Karpas-422 (cell line): ENCODE measurements around the gene SBF1. TPM values are rescaled to one million over a fixed set of nuclear protein-coding genes. Genes with fewer than 3 reads are reported as not detected.

Experiments
- DNase-seq: peaks from one replicate; pipeline ENCODE4 v3.0.0-alpha.2; 2015
- H2AFZ ChIP-seq: fragments of 200-600 bp; sonication (generic); 2 replicates; pipeline ENCODE4 v1.6.1; 2014; ENCODE audit warnings: antibody characterized with exemption, low read length, mixed read lengths
- H3K27ac ChIP-seq: fragments of 200-600 bp; sonication (generic); 2 replicates; pipeline ENCODE4 v1.5.1; 2014; ENCODE audit warnings: mild to moderate bottlenecking, low read length, moderate library complexity
- H3K27me3 ChIP-seq: fragments of 200-600 bp; sonication (generic); 2 replicates; pipeline ENCODE4 v1.6.1; 2014; ENCODE audit warnings: low read length, mixed read lengths
- H3K36me3 ChIP-seq: fragments of 200-600 bp; sonication (generic); 2 replicates; pipeline ENCODE4 v1.6.1; 2014; ENCODE audit warnings: low read length, mixed read lengths; ENCODE audit not compliant: insufficient read depth
- H3K4me1 ChIP-seq: fragments of 200-600 bp; sonication (generic); 2 replicates; pipeline ENCODE4 v1.6.1; 2014; ENCODE audit warnings: mild to moderate bottlenecking, low read length, mixed read lengths
- H3K4me2 ChIP-seq: fragments of 200-600 bp; sonication (generic); 2 replicates; pipeline ENCODE4 v1.6.1; 2014; ENCODE audit warnings: low read length, low read depth, mild to moderate bottlenecking; ENCODE audit not compliant: poor library complexity, severe bottlenecking
- H3K4me3 ChIP-seq: fragments of 200-600 bp; sonication (generic); 2 replicates; pipeline ENCODE4 v1.5.1; 2014; ENCODE audit warnings: mild to moderate bottlenecking, antibody characterized with exemption, low read length, mixed read lengths
- H3K79me2 ChIP-seq: fragments of 200-600 bp; sonication (generic); 2 replicates; pipeline ENCODE4 v1.6.1; 2014; ENCODE audit warnings: mild to moderate bottlenecking, low read length, mixed read lengths
- H3K9ac ChIP-seq: fragments of 200-600 bp; sonication (generic); 2 replicates; pipeline ENCODE4 v1.6.0; 2014; ENCODE audit warnings: low read length
- H3K9me2 ChIP-seq: fragments of 200-600 bp; sonication (generic), shearing (Covaris generic); replicated peaks from 2 replicates; pipeline ENCODE4 v1.6.0; 2014; ENCODE audit warnings: mild to moderate bottlenecking, low read length, moderate library complexity; ENCODE audit not compliant: insufficient read depth
- H3K9me3 ChIP-seq: fragments of 300-700, 200-600 bp; sonication (generic); 2 replicates; pipeline ENCODE4 v1.6.1; 2014; ENCODE audit warnings: low read length, mixed read lengths
- H4K20me1 ChIP-seq: fragments of 200-600 bp; sonication (generic); 2 replicates; pipeline ENCODE4 v1.6.1; 2014; ENCODE audit warnings: mild to moderate bottlenecking, antibody characterized with exemption, low read length, low read depth; ENCODE audit not compliant: insufficient read depth
- total RNA-seq: library from RNA; depleted of rRNA; stranded (reverse); fragments of >200 nt; shearing (Covaris generic); gene quantifications from 2 replicates; pipeline ENCODE4 v1.2.3, GENCODE V29; 2014; ENCODE audit warnings: low replicate concordance

Gene SBF1
- total RNA-seq, 1 experiment from 2014 or later, result 33.5 TPM

DNA sequence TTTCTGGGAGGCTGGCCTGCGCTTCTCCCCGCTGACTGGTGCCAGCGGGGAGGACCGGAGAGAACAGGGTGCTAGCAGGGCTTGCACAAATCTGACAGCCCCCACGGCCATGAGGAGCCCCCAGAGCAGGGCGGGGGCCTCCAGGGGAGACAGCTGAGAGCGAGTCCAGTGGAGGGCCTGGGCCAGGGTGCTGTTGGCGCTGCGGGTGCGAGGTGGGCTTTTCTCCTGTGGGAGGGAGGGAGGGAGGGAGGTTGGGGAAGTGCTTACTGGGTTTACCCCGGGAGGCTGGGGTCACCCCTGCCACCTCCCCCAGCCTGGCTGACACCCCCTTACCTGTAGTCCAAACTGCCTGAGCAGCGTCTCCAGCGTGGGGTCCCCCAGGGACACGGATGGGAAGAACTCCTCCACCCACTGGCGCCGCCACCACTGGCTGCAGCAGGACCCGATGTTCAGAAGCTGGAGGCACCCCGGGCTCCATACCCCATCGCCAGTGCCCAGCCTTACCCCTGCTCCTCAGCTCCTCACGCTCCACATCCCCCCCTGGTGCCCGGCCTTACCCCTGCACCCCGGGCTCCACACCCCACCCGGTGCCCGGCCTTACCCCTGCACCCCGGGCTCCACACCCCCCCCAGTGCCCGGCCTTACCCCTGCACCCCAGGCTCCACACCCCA, 28.8 kb upstream of the SBF1 start:
- no peak overlapping the region for H3K27ac ChIP-seq
- peaks cover 17% of the 10 kb centered on the region for H3K79me2 ChIP-seq
- H4K20me1 ChIP-seq, result 0 out of 2 replicates have a peak, but pooled peaks cover 3% of the 10 kb centered on the region
- no peaks in the 10 kb centered on the region for H3K27me3 ChIP-seq
- H3K36me3 ChIP-seq, result no peaks in the 10 kb centered on the region
- no peaks in the 10 kb centered on the region for H3K9me3 ChIP-seq
- no peaks in the 10 kb centered on the region for H3K9me2 ChIP-seq
- no peak overlapping the region for H3K4me3 ChIP-seq
- DNase-seq, result peak; percentile 68
- H3K4me2 ChIP-seq, result no peak overlapping the region
- no peak overlapping the region for H3K9ac ChIP-seq
- H3K4me1 ChIP-seq, result peaks cover 11% of the 10 kb centered on the region
- no peak overlapping the region for H2AFZ ChIP-seq

DNA sequence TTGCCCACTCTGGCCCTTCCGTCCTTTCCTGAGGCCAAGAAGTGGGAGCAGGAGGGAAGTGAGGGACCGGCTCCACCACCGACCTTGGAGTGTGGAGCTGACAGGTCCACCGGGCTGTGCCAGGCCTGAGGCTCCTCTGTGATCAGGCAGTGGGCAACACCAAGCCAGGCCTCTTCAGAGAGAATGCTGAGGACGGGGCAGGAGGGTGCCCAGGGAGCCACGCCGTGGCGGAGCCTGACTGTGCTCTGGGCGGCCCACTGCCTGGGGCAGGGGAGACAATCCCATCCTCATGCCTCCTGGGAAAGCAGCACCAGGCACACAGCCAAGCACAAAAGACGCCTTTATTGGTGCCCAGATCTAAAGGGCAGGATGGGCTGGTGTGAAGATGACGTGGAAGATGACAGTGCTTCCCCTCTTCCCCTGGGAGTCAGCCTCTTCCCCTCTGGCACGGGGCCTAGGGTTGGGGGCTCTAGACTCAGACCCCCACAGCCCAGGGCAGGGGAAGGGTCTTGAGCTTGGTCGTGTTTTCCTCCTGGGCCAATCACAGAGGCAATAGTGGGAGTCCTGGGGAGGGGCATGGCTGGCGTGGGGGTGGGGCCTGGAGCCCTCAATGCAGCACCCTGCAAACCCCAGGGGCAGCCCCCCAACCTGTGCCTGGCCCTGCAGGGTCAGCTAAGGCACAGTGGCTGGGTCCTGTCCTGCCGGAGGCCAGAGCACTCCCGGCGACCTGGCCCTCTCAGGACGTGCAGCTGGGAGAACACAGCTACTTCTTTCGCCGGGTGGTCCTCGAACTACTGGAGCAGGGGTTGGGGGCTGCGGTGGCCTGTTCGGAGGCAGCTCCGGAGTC, 28.0 kb upstream of the SBF1 start:
- Histone ChIP-seq H3K4me3 (no peak overlapping the region), H3K36me3 (no peaks in the 10 kb centered on the region), H2AFZ (no peak overlapping the region), H3K9me2 (no peaks in the 10 kb centered on the region), H3K27ac (no peak overlapping the region), H3K9ac (no peak overlapping the region), H3K27me3 (no peaks in the 10 kb centered on the region), H3K9me3 (no peaks in the 10 kb centered on the region), H3K79me2 (peaks cover 14% of the 10 kb centered on the region), H4K20me1 (0 out of 2 replicates have a peak, but pooled peaks cover 3% of the 10 kb centered on the region), H3K4me2 (no peak overlapping the region), H3K4me1 (peaks cover 15% of the 10 kb centered on the region)
- no peak for DNase-seq

DNA sequence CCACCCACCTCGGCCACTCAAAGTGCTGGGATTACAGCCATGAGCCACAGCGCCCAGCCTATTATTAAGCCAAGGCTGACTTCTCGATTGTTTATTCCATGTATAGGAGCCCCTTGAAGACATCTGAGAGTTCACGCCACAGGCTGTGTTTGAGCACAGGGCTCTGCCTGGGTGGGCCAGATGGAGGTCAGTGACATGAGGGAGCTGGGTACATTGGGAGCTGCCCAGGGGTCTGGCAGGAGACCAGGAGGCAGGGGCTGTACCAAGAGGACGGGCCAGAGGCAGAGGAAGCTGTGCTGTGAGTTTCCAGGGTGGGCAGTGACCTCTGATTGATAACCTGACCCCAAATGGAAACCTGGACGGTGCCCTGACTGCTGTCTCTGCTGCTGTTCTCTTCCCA, 27.3 kb upstream of the SBF1 start:
- Histone ChIP-seq H3K9ac (no peak overlapping the region), H3K4me3 (no peak overlapping the region), H3K27ac (no peak overlapping the region), H3K36me3 (no peaks in the 10 kb centered on the region), H3K4me2 (no peak overlapping the region), H3K9me2 (no peaks in the 10 kb centered on the region), H3K27me3 (no peaks in the 10 kb centered on the region), H4K20me1 (0 out of 2 replicates have a peak, but pooled peaks cover 3% of the 10 kb centered on the region), H3K9me3 (no peaks in the 10 kb centered on the region), H2AFZ (no peak overlapping the region), H3K79me2 (peaks cover 11% of the 10 kb centered on the region), H3K4me1 (peaks cover 15% of the 10 kb centered on the region)
- DNase-seq, result no peak

DNA sequence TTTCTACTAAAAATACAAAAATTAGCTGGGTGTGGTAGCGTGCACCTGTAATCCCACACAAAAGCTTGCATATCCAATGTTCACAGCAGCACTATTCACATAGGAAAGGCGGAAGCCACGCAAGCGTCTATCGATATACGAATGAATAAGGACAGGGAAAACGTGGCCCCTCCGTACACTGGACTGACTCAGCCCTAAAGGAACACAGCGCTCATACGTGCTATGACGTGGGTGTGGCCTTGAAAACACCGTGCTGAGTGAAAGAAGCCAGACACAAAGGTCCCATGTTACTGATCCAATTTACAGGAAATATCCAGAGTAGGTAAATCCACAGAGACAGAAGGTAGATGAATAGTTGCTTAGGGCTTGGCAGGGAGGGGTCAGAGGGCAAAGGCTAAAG, 25.6 kb upstream of the SBF1 start:
- DNase-seq, result no peak
- Histone ChIP-seq H4K20me1 (no peaks in the 10 kb centered on the region), H3K9me2 (no peaks in the 10 kb centered on the region), H3K4me2 (no peak overlapping the region), H3K9me3 (no peaks in the 10 kb centered on the region), H3K9ac (no peak overlapping the region), H3K4me3 (no peak overlapping the region), H3K79me2 (no peaks in the 10 kb centered on the region), H3K4me1 (peaks cover 5% of the 10 kb centered on the region), H3K27me3 (no peaks in the 10 kb centered on the region), H2AFZ (no peak overlapping the region), H3K36me3 (no peaks in the 10 kb centered on the region), H3K27ac (no peak overlapping the region)

DNA sequence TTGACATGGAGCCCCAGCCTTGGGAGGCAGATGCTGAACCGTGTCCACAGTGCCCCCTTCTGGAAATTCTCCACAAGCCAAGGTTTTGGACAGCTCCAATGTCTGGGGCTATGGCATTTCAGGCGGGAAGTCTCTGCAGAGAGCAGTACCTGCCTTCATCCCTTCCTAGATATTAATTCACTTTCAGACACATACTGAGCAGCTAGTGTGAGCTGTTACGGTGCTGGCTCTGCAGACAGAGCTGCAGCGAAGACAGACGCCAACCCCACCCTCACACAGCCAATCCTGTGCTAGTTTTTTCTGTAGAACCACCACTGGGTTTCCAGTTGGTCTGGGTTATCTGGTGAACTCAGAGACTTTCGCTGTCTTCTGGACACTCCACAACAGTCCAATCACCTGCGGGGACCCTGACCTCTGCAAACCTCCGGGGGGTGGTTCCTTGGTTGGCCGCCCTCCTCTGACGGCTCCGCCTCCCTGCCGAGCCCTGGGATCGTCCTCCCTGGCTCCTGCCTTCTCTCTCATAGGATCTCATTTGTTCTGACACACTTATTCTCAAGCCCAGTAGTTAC, 23.6 kb upstream of the SBF1 start:
- H3K36me3 ChIP-seq, result no peaks in the 10 kb centered on the region
- H3K27me3 ChIP-seq, result no peaks in the 10 kb centered on the region
- no peak overlapping the region for H3K4me3 ChIP-seq
- H3K4me2 ChIP-seq, result peak overlapping the region; percentile 22
- no peak overlapping the region for H3K9ac ChIP-seq
- H2AFZ ChIP-seq, result no peak overlapping the region
- H3K9me2 ChIP-seq, result no peaks in the 10 kb centered on the region
- peak; percentile 87 for DNase-seq
- no peaks in the 10 kb centered on the region for H3K79me2 ChIP-seq
- no peaks in the 10 kb centered on the region for H4K20me1 ChIP-seq
- peaks cover 5% of the 10 kb centered on the region for H3K4me1 ChIP-seq
- no peaks in the 10 kb centered on the region for H3K9me3 ChIP-seq
- no peak overlapping the region for H3K27ac ChIP-seq

DNA sequence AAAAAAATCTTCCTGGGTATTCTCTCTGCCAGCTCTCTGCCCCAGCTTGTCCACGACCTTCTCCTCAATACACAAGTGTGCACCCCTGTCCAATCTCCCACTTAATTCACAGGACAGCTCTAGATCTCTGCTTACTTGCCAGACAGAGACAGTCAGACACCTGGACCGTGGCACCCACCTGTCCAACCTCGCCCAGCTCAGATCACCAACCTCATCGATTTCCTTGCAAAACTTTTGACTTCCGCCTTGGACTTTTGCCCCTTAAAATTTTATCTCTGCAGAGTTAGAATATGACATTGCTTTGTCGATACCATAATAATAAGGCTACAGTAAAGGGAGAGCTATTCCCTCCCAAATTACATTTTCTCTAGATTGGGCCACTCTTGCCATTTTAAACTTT, 22.3 kb upstream of the SBF1 start:
- no peaks in the 10 kb centered on the region for H3K27me3 ChIP-seq
- no peaks in the 10 kb centered on the region for H4K20me1 ChIP-seq
- H3K9ac ChIP-seq, result no peak overlapping the region
- no peak overlapping the region for H2AFZ ChIP-seq
- DNase-seq, result no peak
- H3K4me3 ChIP-seq, result no peak overlapping the region
- no peaks in the 10 kb centered on the region for H3K79me2 ChIP-seq
- no peaks in the 10 kb centered on the region for H3K9me2 ChIP-seq
- no peak overlapping the region for H3K4me2 ChIP-seq
- peaks cover 5% of the 10 kb centered on the region for H3K4me1 ChIP-seq
- no peaks in the 10 kb centered on the region for H3K36me3 ChIP-seq
- no peak overlapping the region for H3K27ac ChIP-seq
- no peaks in the 10 kb centered on the region for H3K9me3 ChIP-seq

DNA sequence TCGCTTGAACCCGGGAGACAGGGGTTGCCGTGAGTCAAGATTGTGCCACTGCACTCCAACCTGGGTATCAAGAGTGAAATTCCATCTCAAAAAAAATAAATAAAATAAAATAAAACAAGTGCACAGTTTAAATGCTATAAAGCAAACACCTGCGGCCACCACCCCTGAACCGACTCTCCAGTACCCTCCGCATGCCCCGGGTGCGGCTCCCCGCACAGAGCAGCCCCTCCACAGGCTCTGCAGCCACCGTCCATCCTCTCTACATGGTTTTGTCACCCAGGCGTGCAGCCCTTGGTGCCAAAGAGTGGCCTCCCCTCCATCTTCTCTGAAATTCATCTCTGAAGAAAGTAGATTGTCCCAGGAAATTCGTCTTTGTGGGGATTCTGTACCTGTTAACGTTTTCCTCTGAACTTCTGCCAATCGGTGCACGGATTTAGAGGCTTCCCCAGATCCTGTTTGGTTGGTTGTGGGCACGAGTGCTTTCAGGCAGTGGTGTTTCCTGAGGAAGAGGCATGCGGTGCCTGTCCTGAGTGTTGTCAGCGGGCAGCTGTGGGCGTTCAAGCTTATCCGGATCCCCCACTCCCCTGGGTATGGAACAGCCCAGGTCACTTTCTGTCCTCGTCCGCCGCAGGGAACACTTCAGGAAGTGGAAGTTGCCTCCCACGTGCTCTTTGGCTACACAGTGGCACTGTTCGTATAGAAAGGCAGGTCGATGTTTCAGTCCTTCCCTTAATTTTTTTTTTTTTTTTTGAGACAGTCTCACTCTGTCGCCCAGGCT, 15.9 kb upstream of the SBF1 start:
- H3K9me3 ChIP-seq, result no peaks in the 10 kb centered on the region
- no peaks in the 10 kb centered on the region for H4K20me1 ChIP-seq
- H3K4me1 ChIP-seq, result peaks cover 9% of the 10 kb centered on the region
- H3K9me2 ChIP-seq, result no peaks in the 10 kb centered on the region
- H3K4me2 ChIP-seq, result no peak overlapping the region
- H3K27ac ChIP-seq, result no peak overlapping the region
- no peak for DNase-seq
- H3K79me2 ChIP-seq, result no peaks in the 10 kb centered on the region
- no peak overlapping the region for H3K9ac ChIP-seq
- no peak overlapping the region for H2AFZ ChIP-seq
- no peaks in the 10 kb centered on the region for H3K27me3 ChIP-seq
- no peaks in the 10 kb centered on the region for H3K36me3 ChIP-seq
- H3K4me3 ChIP-seq, result no peak overlapping the region
